Stomach (tissue), 4 donors: ENCODE data around the gene PTH.

Source experiments
- CTCF ChIP-seq, 7 experiments: fragments of 450-650 bp in 4 of 7; fragments of 200-600 bp in 3 of 7; sonication (generic) in 3 of 7; IDR thresholded peaks; one replicate each; pipeline ENCODE4 v1.5.1; 2016 to 2019; ENCODE audit warnings: antibody characterized with exemption in 7 of 7, control low read depth in 2 of 7, mild to moderate bottlenecking in 1 of 7
- POLR2A ChIP-seq, 4 donors: fragments of 450-650 bp; IDR thresholded peaks; one replicate each; pipeline ENCODE4 v1.6.1; 2016; ENCODE audit warnings: antibody characterized with exemption in 4 of 4, control low read depth in 2 of 4, mild to moderate bottlenecking in 1 of 4, moderate library complexity in 1 of 4

- TF ChIP-seq POLR2A (IDR thresholded peaks at IDR 0.05): no peak
- TF ChIP-seq CTCF (IDR thresholded peaks at IDR 0.05): no peak
Observed at GRCh38 chr11:13449522-13449921, 46.3 kb downstream of the PTH start.
